GM12878 (cell line): ENCODE measurements around the gene FOXP1. TPM values are rescaled to one million over a fixed set of nuclear protein-coding genes. Genes with fewer than 3 reads are reported as not detected.

Experiments used
- ATAC-seq: fragments of 200-7000 bp; cut with Tn5 transposase; 3 replicates; pipeline ENCODE4 v1.9.1; 2020; ENCODE audit warnings: mild to moderate bottlenecking, moderate library complexity
- BruUV-seq: library from RNA; stranded (reverse); fragments of 400-500 nt; replicated peaks from 2 replicates; lab custom pipeline; 2021; lab: Mats Ljungman, UMichigan
- CTCF ChIA-PET: fragments of 300-600 bp; sonication (Branson Sonifier 250); formaldehyde crosslinking; extraction: SDS; loops from one replicate; lab custom pipeline; 2021; ENCODE audit warnings: inconsistent platforms; lab: Yijun Ruan, JAX
- POLR2A ChIA-PET: fragments of 350-600 bp; formaldehyde crosslinking; extraction: SDS; loops from one replicate; lab custom pipeline; 2021; ENCODE audit warnings: inconsistent platforms; lab: Charles Lee
- RAD21 ChIA-PET: fragments of 300-600 bp; sonication (Branson Sonifier 250); formaldehyde crosslinking; loops from one replicate; lab custom pipeline; 2023; ENCODE audit warnings: antibody characterized with exemption; ENCODE audit not compliant: unreplicated experiment; lab: Charles Lee
- SMC1A ChIA-PET: fragments of 300-600 bp; sonication (Branson Sonifier 250); formaldehyde crosslinking; loops from one replicate; lab custom pipeline; 2023; ENCODE audit not compliant: unreplicated experiment, uncharacterized antibody; lab: Charles Lee
- DNase-seq: peaks from one replicate; pipeline ENCODE4 v3.0.0-alpha.2; 2011; ENCODE audit warnings: low read depth, low spot score
- FAIRE-seq: peaks from 3 replicates; lab custom pipeline; 2011; peaks lifted over from hg19 to GRCh38; lab: Jason Lieb, UNC
- H2AFZ ChIP-seq: 2 replicates; pipeline ENCODE4 v1.6.0; 2011; ENCODE audit warnings: low read depth, low read length, control low read depth; ENCODE audit not compliant: control insufficient read depth
- H3K27ac ChIP-seq: 2 replicates; pipeline ENCODE4 v1.5.1; 2011; ENCODE audit warnings: control low read depth; ENCODE audit not compliant: control insufficient read depth, insufficient read depth
- H3K27me3 ChIP-seq, 2 experiments: replicated peaks in 1 of 2; 2 replicates each; pipeline versions ENCODE4 v1.6.0 to v1.6.1; 2011; ENCODE audit warnings: low read length in 1 of 2; ENCODE audit not compliant: control insufficient read depth in 2 of 2, insufficient read depth in 2 of 2
- H3K36me3 ChIP-seq, 2 experiments: 2 replicates each; pipeline ENCODE4 v1.5.1; 2011; ENCODE audit warnings: low read length in 1 of 2; ENCODE audit not compliant: control insufficient read depth in 2 of 2, insufficient read depth in 2 of 2
- H3K4me1 ChIP-seq: 2 replicates; pipeline ENCODE4 v1.6.1; 2011; ENCODE audit warnings: mild to moderate bottlenecking, low read length, moderate library complexity, mixed read lengths; ENCODE audit not compliant: control insufficient read depth, insufficient read depth
- H3K4me2 ChIP-seq: 2 replicates; pipeline ENCODE4 v1.6.0; 2011; ENCODE audit warnings: control low read depth; ENCODE audit not compliant: control insufficient read depth, insufficient read depth
- H3K4me3 ChIP-seq: fragments of 200-600 bp; sonication (generic); 2 replicates; pipeline ENCODE4 v1.5.1; 2016
- H3K79me2 ChIP-seq: 2 replicates; pipeline ENCODE4 v1.6.0; 2011; ENCODE audit warnings: low read length; ENCODE audit not compliant: control insufficient read depth, insufficient read depth
- H3K9ac ChIP-seq: 2 replicates; pipeline ENCODE4 v1.8.0; 2011; ENCODE audit warnings: low read length, control low read depth, mixed read lengths; ENCODE audit not compliant: control insufficient read depth, insufficient read depth
- H3K9me3 ChIP-seq: replicated peaks from 3 replicates; pipeline ENCODE4 v1.5.1; 2011; ENCODE audit warnings: mild to moderate bottlenecking, low read length; ENCODE audit not compliant: control insufficient read depth, insufficient read depth
- H4K20me1 ChIP-seq: 2 replicates; pipeline ENCODE4 v1.6.0; 2011; ENCODE audit not compliant: control insufficient read depth, insufficient read depth
- DPF2 ChIP-seq: fragments of 450-650 bp; IDR thresholded peaks from 2 replicates; pipeline ENCODE4 v1.6.1; 2017; ENCODE audit warnings: mild to moderate bottlenecking
- ETV6 ChIP-seq, 2 experiments: fragments of 450-650 bp in 1 of 2; IDR thresholded peaks in 1 of 2; conservative IDR thresholded peaks in 1 of 2; 2 replicates each; pipeline ENCODE4 v1.6.1; 2014; ENCODE audit warnings: antibody characterized with exemption in 1 of 2, borderline replicate concordance in 1 of 2, low read depth in 1 of 2, mild to moderate bottlenecking in 1 of 2, moderate library complexity in 1 of 2
- HDGF ChIP-seq: fragments of 450-650 bp; IDR thresholded peaks from 2 replicates; pipeline ENCODE4 v1.6.1; 2016; ENCODE audit warnings: antibody characterized with exemption
- MXI1 ChIP-seq: fragments of 150-350 bp; IDR thresholded peaks from 2 replicates; pipeline ENCODE4 v1.6.1; 2011; ENCODE audit warnings: low read depth, mild to moderate bottlenecking, inconsistent platforms, low read length, improper control_type of control experiment
- NR2C2 ChIP-seq: IDR thresholded peaks from 2 replicates; pipeline ENCODE4 v1.6.1; 2011; ENCODE audit warnings: borderline replicate concordance, low read depth; ENCODE audit not compliant: control insufficient read depth, insufficient read length
- PML ChIP-seq: IDR thresholded peaks from 2 replicates; pipeline ENCODE4 v1.6.1; 2012; ENCODE audit warnings: low read length, inconsistent platforms
- POLR2AphosphoS5 ChIP-seq: IDR thresholded peaks from 2 replicates; pipeline ENCODE4 v1.6.1; 2011; ENCODE audit warnings: mild to moderate bottlenecking, low read length, inconsistent platforms
- RAD51 ChIP-seq: fragments of 450-650 bp; IDR thresholded peaks from 2 replicates; pipeline ENCODE4 v1.6.1; 2016; ENCODE audit warnings: moderate library complexity, mild to moderate bottlenecking, inconsistent platforms
- RUNX3 ChIP-seq: IDR thresholded peaks from 2 replicates; pipeline ENCODE4 v1.6.1; 2012; ENCODE audit warnings: low read length, inconsistent platforms
- SMAD1 ChIP-seq: fragments of 450-650 bp; IDR thresholded peaks from 2 replicates; pipeline ENCODE4 v1.6.1; 2018; ENCODE audit warnings: mild to moderate bottlenecking, low read depth; ENCODE audit not compliant: partially characterized antibody
- SMARCA5 ChIP-seq: fragments of 450-650 bp; IDR thresholded peaks from 2 replicates; pipeline ENCODE4 v1.6.1; 2017; ENCODE audit warnings: mild to moderate bottlenecking
- WGBS: methylation state at CpG from one replicate; pipeline ENCODE4 v1.1.6; 2016; ENCODE audit warnings: low lambda C conversion rate; ENCODE audit not compliant: insufficient replicate concordance, insufficient coverage; ENCODE audit errors: missing lambda C conversion rate; 5-methylcytosine and 5-hydroxymethylcytosine counted together
- in situ Hi-C: fragments of 300-500 bp; cut with MboI; formaldehyde crosslinking; loops from 9 replicates; pipeline ENCODE4 v1.14.3; 2018; ENCODE audit warnings: mixed read lengths
- intact Hi-C: fragments of 100-400 bp; cut with micrococcal nuclease; formaldehyde crosslinking; loops from one replicate; pipeline ENCODE4 v1.14.2; 2022; ENCODE audit not compliant: unreplicated experiment
- polyA plus RNA-seq, 11 experiments: library from polyadenylated mRNA; depleted of rRNA in 4 of 11; unstranded in 6 of 11; stranded (reverse) in 5 of 11; fragments of >200 nt; fragmentation: Nextera tagmentation in 4 of 11; fragmentation: Illumina TruSeq in 1 of 11; extraction: Ambion mirVana in 4 of 11; extraction: Trizol in 1 of 11; gene quantifications; 1 replicate in 1 of 11; 2 replicates in 10 of 11; pipeline versions ENCODE4 v1.2.1 to v1.2.3, GENCODE V29; 2011 to 2016; ENCODE audit warnings: inconsistent platforms in 2 of 11, missing spikeins in 2 of 11, low read depth in 1 of 11
- total RNA-seq, 4 experiments: library from RNA; depleted of rRNA in 3 of 4; stranded (reverse); fragments of >200 nt in 3 of 4; fragmentation: Illumina TruSeq in 1 of 4; extraction: Trizol in 1 of 4; gene quantifications; 2 replicates each; pipeline versions ENCODE4 v1.2.1 to v1.2.3, GENCODE V29; 2013 to 2021
- TF ChIP-seq, protein P1 (sequence below): fragments of 150-350 bp; IDR thresholded peaks from 2 replicates; pipeline ENCODE4 v1.6.1; 2014; ENCODE audit warnings: mild to moderate bottlenecking, low read depth, low read length
- TF ChIP-seq, protein P2 (sequence below): fragments of 450-650 bp; IDR thresholded peaks from 2 replicates; pipeline ENCODE4 v1.6.1; 2017; ENCODE audit warnings: mild to moderate bottlenecking, low read depth, inconsistent platforms; ENCODE audit not compliant: poor library complexity, severe bottlenecking

The FOXP1 gene
- total and polyA plus RNA-seq, 10 of the 15 experiments (the other 5 are each of a cell fraction or from before 2014, with no cell fraction given) = 0.05 to 1.6 (median 0.20) TPM; not detected in 1

DNA sequence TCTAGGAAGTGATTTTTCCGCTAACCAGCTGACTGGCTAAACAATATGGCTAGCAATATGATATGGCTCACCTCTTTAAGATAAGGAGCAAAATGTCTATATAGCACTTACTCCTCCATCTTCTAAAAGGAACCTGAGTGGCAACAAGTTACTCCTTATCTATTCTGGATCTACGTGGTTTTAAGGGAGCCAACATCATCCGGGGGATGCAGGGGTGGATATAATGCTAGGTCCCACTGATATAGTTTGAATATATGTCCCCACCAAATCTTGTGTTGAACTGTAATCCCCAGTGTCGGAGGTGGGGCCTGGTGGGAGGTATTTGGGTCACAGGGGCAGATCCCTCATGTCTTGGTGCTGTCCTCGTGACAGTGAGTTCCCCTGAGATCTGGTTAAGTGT, 500.7 kb downstream of the FOXP1 start (continued):
- TF ChIP-seq, protein P1, sequence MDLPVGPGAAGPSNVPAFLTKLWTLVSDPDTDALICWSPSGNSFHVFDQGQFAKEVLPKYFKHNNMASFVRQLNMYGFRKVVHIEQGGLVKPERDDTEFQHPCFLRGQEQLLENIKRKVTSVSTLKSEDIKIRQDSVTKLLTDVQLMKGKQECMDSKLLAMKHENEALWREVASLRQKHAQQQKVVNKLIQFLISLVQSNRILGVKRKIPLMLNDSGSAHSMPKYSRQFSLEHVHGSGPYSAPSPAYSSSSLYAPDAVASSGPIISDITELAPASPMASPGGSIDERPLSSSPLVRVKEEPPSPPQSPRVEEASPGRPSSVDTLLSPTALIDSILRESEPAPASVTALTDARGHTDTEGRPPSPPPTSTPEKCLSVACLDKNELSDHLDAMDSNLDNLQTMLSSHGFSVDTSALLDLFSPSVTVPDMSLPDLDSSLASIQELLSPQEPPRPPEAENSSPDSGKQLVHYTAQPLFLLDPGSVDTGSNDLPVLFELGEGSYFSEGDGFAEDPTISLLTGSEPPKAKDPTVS = no peak
- TF ChIP-seq PML = no peak
- no peak for TF ChIP-seq NR2C2
- TF ChIP-seq, all 136 proteins: peak for 0

DNA sequence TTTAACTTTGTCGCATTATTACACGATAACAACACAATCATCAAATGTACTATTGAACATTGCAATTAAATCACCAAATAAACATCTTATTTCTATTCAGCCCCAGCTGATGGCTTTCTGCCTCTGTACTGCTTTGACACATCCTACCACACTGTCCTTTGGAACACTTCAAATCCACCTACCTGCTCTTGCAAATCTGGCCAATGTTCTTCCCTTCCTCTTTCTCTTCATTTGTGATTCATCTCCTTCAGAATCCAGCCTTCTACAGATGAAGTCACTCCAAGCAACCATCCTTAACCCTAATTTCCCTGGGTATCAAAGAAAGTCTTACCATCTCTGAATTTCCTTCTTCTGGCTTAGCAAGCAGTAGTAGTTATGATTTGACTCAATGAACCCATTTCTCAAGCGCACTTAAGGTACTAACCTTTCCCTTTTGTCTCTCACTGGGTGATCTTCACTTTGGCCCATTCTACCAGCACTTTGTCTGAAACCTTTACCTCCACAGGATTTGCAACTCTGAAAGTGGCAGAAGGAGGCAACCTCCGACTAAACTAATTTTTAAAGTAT, 502.9 kb downstream of the FOXP1 start:
- H3K36me3 ChIP-seq = no peaks in the 10 kb centered on the region
- no peaks in the 10 kb centered on the region for H4K20me1 ChIP-seq
- ChIA-PET CTCF (interaction anchor here (1.1 kb wide), 1 partner anchor 82 kb away, joined by 4 read pairs; no protein-coding TSS in a partner anchor), SMC1A (no interaction called here), RAD21 (no interaction called here), POLR2A (no interaction called here)
- no peak overlapping the region for H3K4me2 ChIP-seq
- no peak overlapping the region for H3K27ac ChIP-seq
- peaks cover 2% of the 10 kb centered on the region; the same call in 1 of the 3 replicates for H3K9me3 ChIP-seq
- H3K79me2 ChIP-seq = no peaks in the 10 kb centered on the region
- H3K27me3 ChIP-seq = peaks cover 0 to 2% of the 10 kb centered on the region in 2 experiments; a peak in 1 of 4 replicates
- in situ Hi-C loops (loop anchor here (10.0 kb wide), 1 partner anchor 314 kb away; no protein-coding TSS in a partner anchor), intact Hi-C loops (no loop called here)
- DNase-seq (no peak), FAIRE-seq (no peak), ATAC-seq (no peak)
- no peak overlapping the region for H3K9ac ChIP-seq
- 71% methylated on average over 4 of the region's 4 CpGs for WGBS
- no peak overlapping the region for H2AFZ ChIP-seq
- TF ChIP-seq POLR2AphosphoS5 = no peak
- TF ChIP-seq RAD51 = no peak
- no peak for TF ChIP-seq ETV6 (conservative IDR thresholded peaks at IDR 0.05 in 1 of 2, IDR thresholded peaks at IDR 0.05 in 1 of 2; ENCODE audit: borderline replicate concordance in 1 of 2, low read depth in 1 of 2)
- TF ChIP-seq HDGF = no peak
- TF ChIP-seq SMAD1 = no peak
- no peak for TF ChIP-seq RUNX3
- TF ChIP-seq DPF2 = no peak
- TF ChIP-seq MXI1 = no peak
- no peak for TF ChIP-seq SMARCA5
- TF ChIP-seq, protein P2, sequence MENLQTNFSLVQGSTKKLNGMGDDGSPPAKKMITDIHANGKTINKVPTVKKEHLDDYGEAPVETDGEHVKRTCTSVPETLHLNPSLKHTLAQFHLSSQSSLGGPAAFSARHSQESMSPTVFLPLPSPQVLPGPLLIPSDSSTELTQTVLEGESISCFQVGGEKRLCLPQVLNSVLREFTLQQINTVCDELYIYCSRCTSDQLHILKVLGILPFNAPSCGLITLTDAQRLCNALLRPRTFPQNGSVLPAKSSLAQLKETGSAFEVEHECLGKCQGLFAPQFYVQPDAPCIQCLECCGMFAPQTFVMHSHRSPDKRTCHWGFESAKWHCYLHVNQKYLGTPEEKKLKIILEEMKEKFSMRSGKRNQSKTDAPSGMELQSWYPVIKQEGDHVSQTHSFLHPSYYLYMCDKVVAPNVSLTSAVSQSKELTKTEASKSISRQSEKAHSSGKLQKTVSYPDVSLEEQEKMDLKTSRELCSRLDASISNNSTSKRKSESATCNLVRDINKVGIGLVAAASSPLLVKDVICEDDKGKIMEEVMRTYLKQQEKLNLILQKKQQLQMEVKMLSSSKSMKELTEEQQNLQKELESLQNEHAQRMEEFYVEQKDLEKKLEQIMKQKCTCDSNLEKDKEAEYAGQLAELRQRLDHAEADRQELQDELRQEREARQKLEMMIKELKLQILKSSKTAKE = no peak
- no peak for TF ChIP-seq PML
- no peak overlapping the region for H3K4me3 ChIP-seq
- BruUV-seq = no TSS peak
- peaks cover 3% of the 10 kb centered on the region for H3K4me1 ChIP-seq
